Vagina (tissue), 2 donors: ENCODE measurements around the gene TST. TPM values are rescaled to one million over a fixed set of nuclear protein-coding genes. Genes with fewer than 3 reads are reported as not detected.
A peak's percentile ranks its signal among the peaks of the same experiment; 100 is the strongest.

Experiments used
- DNase-seq, 2 donors: peaks; one replicate each; pipeline ENCODE4 v3.0.0-alpha.2; 2017; ENCODE audit errors: extremely low spot score in 2 of 2
- H3K27ac ChIP-seq: fragments of 200-600 bp; sonication (generic); one replicate; pipeline ENCODE4 v1.5.1; 2019
- H3K27me3 ChIP-seq: fragments of 200-600 bp; sonication (generic); one replicate; pipeline ENCODE4 v1.5.1; 2019
- H3K36me3 ChIP-seq, 2 donors: fragments of 200-600 bp; sonication (generic); one replicate each; pipeline ENCODE4 v1.5.1; 2017 to 2019
- H3K4me1 ChIP-seq: fragments of 200-600 bp; sonication (generic); one replicate; pipeline ENCODE4 v1.5.1; 2019
- H3K4me3 ChIP-seq, 2 donors: fragments of 200-600 bp; sonication (generic); 1 replicate in 1 of 2; 2 replicates in 1 of 2; pipeline ENCODE4 v1.5.1; 2016 to 2019
- H3K9me3 ChIP-seq: fragments of 200-600 bp; sonication (generic); one replicate; pipeline ENCODE4 v1.5.1; 2019
- CTCF ChIP-seq, 3 experiments: fragments of 450-650 bp in 2 of 3; fragments of 200-600 bp in 1 of 3; sonication (generic) in 1 of 3; IDR thresholded peaks; one replicate each; pipeline ENCODE4 v1.5.1; 2017 to 2019; ENCODE audit warnings: antibody characterized with exemption in 3 of 3, mild to moderate bottlenecking in 2 of 3, moderate library complexity in 2 of 3
- POLR2A ChIP-seq, 2 donors: fragments of 450-650 bp; IDR thresholded peaks; one replicate each; pipeline ENCODE4 v1.6.1; 2017; ENCODE audit warnings: antibody characterized with exemption in 2 of 2, mild to moderate bottlenecking in 2 of 2, moderate library complexity in 2 of 2
- POLR2AphosphoS5 ChIP-seq, 2 donors: sonication (generic); formaldehyde crosslinking; IDR thresholded peaks; one replicate each; pipeline ENCODE4 v1.9.0; 2017; ENCODE audit warnings: antibody characterized with exemption in 2 of 2, mild to moderate bottlenecking in 2 of 2, low read depth in 1 of 2; ENCODE audit not compliant: insufficient read depth in 1 of 2
- intact Hi-C: fragments of 100-400 bp; cut with DNase I; formaldehyde crosslinking; loops from one replicate; pipeline ENCODE4 v1.15.1; 2023
- total RNA-seq: library from RNA; depleted of rRNA; stranded (reverse); fragments of >200 nt; gene quantifications from one replicate; pipeline ENCODE4 v1.2.3, GENCODE V29; 2016

The TST gene
- total RNA-seq, 1 donor from 2014 or later = 50.8 TPM

- Histone ChIP-seq H3K36me3 (no peaks in the 10 kb centered on the region), H3K4me3 (no peak overlapping the region), H3K9me3 (no peaks in the 10 kb centered on the region), H3K4me1 (no peaks in the 10 kb centered on the region), H3K27ac (no peak overlapping the region), H3K27me3 (no peaks in the 10 kb centered on the region)
- intact Hi-C loops = loop anchor here (10.0 kb wide), 1 partner anchor 187 kb away; no protein-coding TSS in a partner anchor
- TF ChIP-seq POLR2AphosphoS5 (IDR thresholded peaks at IDR 0.05; ENCODE audit: insufficient read depth in 1 of 2, low read depth in 1 of 2) (peak in 1 of 2 donors; percentile 88), CTCF (IDR thresholded peaks at IDR 0.05) (no peak)
- peak in 1 of 2 donors; percentile 52 for DNase-seq
These were observed 47.7 kb downstream of the TST start for GRCh38 chr22:36971341-36972125.

GRCh38 chr22:36968249-36968964, 50.8 kb downstream of the TST start:
- TF ChIP-seq POLR2AphosphoS5 (IDR thresholded peaks at IDR 0.05; ENCODE audit: insufficient read depth in 1 of 2, low read depth in 1 of 2) (no peak), POLR2A (IDR thresholded peaks at IDR 0.05) (no peak), CTCF (IDR thresholded peaks at IDR 0.05) (no peak)
- H3K4me1 ChIP-seq = no peaks in the 10 kb centered on the region
- no peaks in the 10 kb centered on the region for H3K27me3 ChIP-seq
- intact Hi-C loops = no loop called here
- H3K4me3 ChIP-seq = no peak overlapping the region
- no peaks in the 10 kb centered on the region for H3K36me3 ChIP-seq
- no peak for DNase-seq
- H3K27ac ChIP-seq = no peak overlapping the region
- no peaks in the 10 kb centered on the region for H3K9me3 ChIP-seq

- intact Hi-C loops = no loop called here
- TF ChIP-seq POLR2A (IDR thresholded peaks at IDR 0.05) (no peak), POLR2AphosphoS5 (IDR thresholded peaks at IDR 0.05; ENCODE audit: insufficient read depth in 1 of 2, low read depth in 1 of 2) (no peak), CTCF (IDR thresholded peaks at IDR 0.05) (no peak)
- Histone ChIP-seq H3K36me3 (no peaks in the 10 kb centered on the region), H3K9me3 (no peaks in the 10 kb centered on the region), H3K27me3 (no peaks in the 10 kb centered on the region), H3K4me3 (no peak overlapping the region), H3K4me1 (no peaks in the 10 kb centered on the region), H3K27ac (no peak overlapping the region)
- no peak for DNase-seq
These were observed 52.3 kb downstream of the TST start for GRCh38 chr22:36966851-36967540.

- H3K4me1 ChIP-seq = no peaks in the 10 kb centered on the region
- no peak overlapping the region for H3K4me3 ChIP-seq
- no peaks in the 10 kb centered on the region for H3K27me3 ChIP-seq
- no peak for DNase-seq
- no peak for TF ChIP-seq POLR2AphosphoS5 (IDR thresholded peaks at IDR 0.05; ENCODE audit: insufficient read depth in 1 of 2, low read depth in 1 of 2)
- no peak for TF ChIP-seq POLR2A (IDR thresholded peaks at IDR 0.05)
- no peak for TF ChIP-seq CTCF (IDR thresholded peaks at IDR 0.05)
- no peaks in the 10 kb centered on the region for H3K36me3 ChIP-seq
- no peak overlapping the region for H3K27ac ChIP-seq
- intact Hi-C loops = no loop called here
- H3K9me3 ChIP-seq = no peaks in the 10 kb centered on the region
These were observed 53.6 kb downstream of the TST start for GRCh38 chr22:36965696-36966095.
